ENCODE data around the gene INO80.

DNA sequence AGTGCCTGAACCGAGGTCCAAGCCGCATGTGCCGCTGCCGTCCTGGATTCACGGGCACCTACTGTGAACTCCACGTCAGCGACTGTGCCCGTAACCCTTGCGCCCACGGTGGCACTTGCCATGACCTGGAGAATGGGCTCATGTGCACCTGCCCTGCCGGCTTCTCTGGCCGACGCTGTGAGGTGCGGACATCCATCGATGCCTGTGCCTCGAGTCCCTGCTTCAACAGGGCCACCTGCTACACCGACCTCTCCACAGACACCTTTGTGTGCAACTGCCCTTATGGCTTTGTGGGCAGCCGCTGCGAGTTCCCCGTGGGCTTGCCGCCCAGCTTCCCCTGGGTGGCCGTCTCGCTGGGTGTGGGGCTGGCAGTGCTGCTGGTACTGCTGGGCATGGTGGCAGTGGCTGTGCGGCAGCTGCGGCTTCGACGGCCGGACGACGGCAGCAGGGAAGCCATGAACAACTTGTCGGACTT is 179.8 kb downstream of the INO80 start:
- TF ChIP-seq, protein P1, sequence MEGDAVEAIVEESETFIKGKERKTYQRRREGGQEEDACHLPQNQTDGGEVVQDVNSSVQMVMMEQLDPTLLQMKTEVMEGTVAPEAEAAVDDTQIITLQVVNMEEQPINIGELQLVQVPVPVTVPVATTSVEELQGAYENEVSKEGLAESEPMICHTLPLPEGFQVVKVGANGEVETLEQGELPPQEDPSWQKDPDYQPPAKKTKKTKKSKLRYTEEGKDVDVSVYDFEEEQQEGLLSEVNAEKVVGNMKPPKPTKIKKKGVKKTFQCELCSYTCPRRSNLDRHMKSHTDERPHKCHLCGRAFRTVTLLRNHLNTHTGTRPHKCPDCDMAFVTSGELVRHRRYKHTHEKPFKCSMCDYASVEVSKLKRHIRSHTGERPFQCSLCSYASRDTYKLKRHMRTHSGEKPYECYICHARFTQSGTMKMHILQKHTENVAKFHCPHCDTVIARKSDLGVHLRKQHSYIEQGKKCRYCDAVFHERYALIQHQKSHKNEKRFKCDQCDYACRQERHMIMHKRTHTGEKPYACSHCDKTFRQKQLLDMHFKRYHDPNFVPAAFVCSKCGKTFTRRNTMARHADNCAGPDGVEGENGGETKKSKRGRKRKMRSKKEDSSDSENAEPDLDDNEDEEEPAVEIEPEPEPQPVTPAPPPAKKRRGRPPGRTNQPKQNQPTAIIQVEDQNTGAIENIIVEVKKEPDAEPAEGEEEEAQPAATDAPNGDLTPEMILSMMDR (conservative IDR thresholded peaks at IDR 0.05; ENCODE audit: low read depth, low read length), result no peak
- no peak for TF ChIP-seq EZH2 (IDR thresholded peaks at IDR 0.05; ENCODE audit: low read length, unreplicated experiment)
